Transverse colon (tissue), 4 donors: Measurements from ENCODE around the gene LBR. TPM values are rescaled to one million over a fixed set of nuclear protein-coding genes. Genes with fewer than 3 reads are reported as not detected.

Experiments
- DNase-seq: peaks from one replicate; pipeline ENCODE4 v3.0.0-alpha.2; 2019
- H3K27ac ChIP-seq, 4 donors: fragments of 200-600 bp; sonication (generic); 2 replicates each; pipeline ENCODE4 v1.5.1; 2016 to 2018; ENCODE audit warnings: inconsistent platforms in 4 of 4
- H3K27me3 ChIP-seq: fragments of 200-600 bp; sonication (generic); 2 replicates; pipeline ENCODE4 v1.5.1; 2017; ENCODE audit warnings: inconsistent platforms
- H3K36me3 ChIP-seq, 4 donors: fragments of 200-600 bp; sonication (generic); 2 replicates each; pipeline ENCODE4 v1.5.1; 2017 to 2019; ENCODE audit warnings: inconsistent platforms in 4 of 4
- H3K4me1 ChIP-seq, 4 donors: fragments of 200-600 bp; sonication (generic); 2 replicates each; pipeline ENCODE4 v1.5.1; 2017 to 2020; ENCODE audit warnings: inconsistent platforms in 4 of 4
- H3K4me3 ChIP-seq, 4 donors: fragments of 200-600 bp; sonication (generic); 1 replicate in 1 of 4; 2 replicates in 3 of 4; pipeline versions ENCODE4 v1.5.1 to v1.6.1; 2017 to 2019; ENCODE audit warnings: inconsistent platforms in 4 of 4
- H3K9me3 ChIP-seq, 2 donors: fragments of 200-600 bp; sonication (generic); 2 replicates each; pipeline ENCODE4 v1.5.1; 2017 to 2019; ENCODE audit warnings: inconsistent platforms in 2 of 2
- EP300 ChIP-seq: sonication (generic); formaldehyde crosslinking; IDR thresholded peaks from one replicate; pipeline ENCODE4 v1.6.1; 2017; ENCODE audit warnings: antibody characterized with exemption, low read depth
- POLR2A ChIP-seq: fragments of 450-650 bp; IDR thresholded peaks from one replicate; pipeline ENCODE4 v1.6.1; 2016; ENCODE audit warnings: antibody characterized with exemption, mild to moderate bottlenecking, moderate library complexity
- POLR2AphosphoS5 ChIP-seq, 3 donors: sonication (generic); formaldehyde crosslinking; IDR thresholded peaks; one replicate each; pipeline ENCODE4 v1.6.1; 2016; ENCODE audit warnings: antibody characterized with exemption in 3 of 3
- WGBS, 2 donors: methylation state at CpG; one replicate each; pipeline ENCODE4 v1.1.5; 2018; ENCODE audit warnings: low coverage in 1 of 2; 5-methylcytosine and 5-hydroxymethylcytosine counted together
- in situ Hi-C, 4 donors: fragments of 200-750 bp; cut with MboI; loops; one replicate each; pipeline versions ENCODE4 v1.15.0 to v1.15.1; 2017; ENCODE audit warnings: low sequenced_read_pairs in 3 of 4, low pct_ligation_motif_present in 1 of 4, low pct_unique_long_range_greater_than_20kb in 1 of 4
- intact Hi-C: fragments of 100-400 bp; cut with DNase I; formaldehyde crosslinking; loops from one replicate; pipeline ENCODE4 v1.15.1; 2023; ENCODE audit warnings: low total_unique reads
- total RNA-seq, 4 donors: library from RNA; depleted of rRNA; stranded (reverse); fragments of >200 nt; gene quantifications; one replicate each; pipeline ENCODE4 v1.1.0, GENCODE V29; 2016
- TF ChIP-seq, protein P1 (sequence below), 5 experiments: fragments of 200-600 bp in 3 of 5; fragments of 450-650 bp in 2 of 5; sonication (generic) in 3 of 5; IDR thresholded peaks; 1 replicate in 2 of 5; 2 replicates in 3 of 5; pipeline ENCODE4 v1.5.1; 2016 to 2017; ENCODE audit warnings: antibody characterized with exemption in 5 of 5, inconsistent platforms in 3 of 5, mild to moderate bottlenecking in 2 of 5, moderate library complexity in 1 of 5

LBR gene
- total RNA-seq, 4 donors from 2014 or later = 48.6 to 97.9 (median 75.1) TPM

DNA sequence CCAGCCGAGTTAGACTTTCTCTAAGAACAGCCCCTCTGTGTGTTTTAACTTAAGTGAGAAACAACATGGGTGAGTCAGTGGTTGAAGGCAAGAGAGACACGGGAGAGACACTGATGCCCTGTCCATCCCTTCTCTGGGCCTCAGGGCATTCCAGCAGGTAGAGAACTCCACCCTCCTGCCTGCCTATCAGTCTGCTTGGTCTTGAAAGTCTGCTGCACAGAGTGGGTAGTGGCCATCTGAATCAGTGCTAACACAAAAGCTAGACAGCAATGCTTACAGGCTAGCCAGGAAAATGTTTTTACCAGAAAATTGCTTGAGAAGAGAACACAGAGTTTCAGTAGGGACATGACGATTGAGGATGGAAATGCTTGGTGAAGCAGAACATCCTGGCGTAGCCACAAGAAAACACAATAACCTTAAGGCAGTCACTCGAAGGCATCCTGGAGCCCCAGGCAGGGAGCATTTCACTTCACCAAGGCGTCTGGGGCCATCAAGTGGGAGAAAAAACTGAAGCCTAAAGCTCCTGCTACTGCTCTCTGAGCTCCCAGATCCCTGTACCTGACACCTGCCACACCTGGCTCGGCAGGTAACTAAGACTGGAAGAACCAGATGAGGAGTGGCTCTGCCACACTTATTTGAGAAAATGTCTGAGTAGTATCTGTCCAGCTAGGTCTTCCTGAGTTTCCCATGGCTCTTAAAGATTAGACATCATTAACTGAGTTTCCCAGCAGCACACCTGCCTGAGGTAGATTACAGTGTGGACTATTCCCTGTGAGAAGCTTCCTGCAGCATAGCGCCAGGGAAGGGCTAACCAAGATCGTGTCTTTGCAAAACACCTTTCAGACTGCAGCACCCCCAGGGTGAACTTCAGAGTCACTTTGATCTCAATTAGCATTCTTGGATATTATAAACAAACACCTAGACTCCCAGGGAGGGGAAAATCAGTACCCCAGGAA lies 18.1 kb upstream of the LBR start:
- intact Hi-C loops = no loop called here
- no peaks in the 10 kb centered on the region for H3K27me3 ChIP-seq
- TF ChIP-seq, protein P1, sequence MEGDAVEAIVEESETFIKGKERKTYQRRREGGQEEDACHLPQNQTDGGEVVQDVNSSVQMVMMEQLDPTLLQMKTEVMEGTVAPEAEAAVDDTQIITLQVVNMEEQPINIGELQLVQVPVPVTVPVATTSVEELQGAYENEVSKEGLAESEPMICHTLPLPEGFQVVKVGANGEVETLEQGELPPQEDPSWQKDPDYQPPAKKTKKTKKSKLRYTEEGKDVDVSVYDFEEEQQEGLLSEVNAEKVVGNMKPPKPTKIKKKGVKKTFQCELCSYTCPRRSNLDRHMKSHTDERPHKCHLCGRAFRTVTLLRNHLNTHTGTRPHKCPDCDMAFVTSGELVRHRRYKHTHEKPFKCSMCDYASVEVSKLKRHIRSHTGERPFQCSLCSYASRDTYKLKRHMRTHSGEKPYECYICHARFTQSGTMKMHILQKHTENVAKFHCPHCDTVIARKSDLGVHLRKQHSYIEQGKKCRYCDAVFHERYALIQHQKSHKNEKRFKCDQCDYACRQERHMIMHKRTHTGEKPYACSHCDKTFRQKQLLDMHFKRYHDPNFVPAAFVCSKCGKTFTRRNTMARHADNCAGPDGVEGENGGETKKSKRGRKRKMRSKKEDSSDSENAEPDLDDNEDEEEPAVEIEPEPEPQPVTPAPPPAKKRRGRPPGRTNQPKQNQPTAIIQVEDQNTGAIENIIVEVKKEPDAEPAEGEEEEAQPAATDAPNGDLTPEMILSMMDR (IDR thresholded peaks at IDR 0.05) = no peak
- TF ChIP-seq POLR2A (peak; percentile 29), POLR2AphosphoS5 (IDR thresholded peaks at IDR 0.05) (peak; percentile 22 to 51 (median 46)), EP300 (peak; percentile 82)
- peak; percentile 60 for DNase-seq
- in situ Hi-C loops = no loop called here
- WGBS, 2 donors = 33 to 46% methylated on average over 2 to 9 of the region's 9 CpGs
- no peaks in the 10 kb centered on the region for H3K36me3 ChIP-seq
- H3K4me1 ChIP-seq = peaks cover 43 to 92% (median 83%) of the 10 kb centered on the region in 4 donors
- peak overlapping the region; percentile 89 to 93 (median 92) for H3K27ac ChIP-seq
- H3K9me3 ChIP-seq = no peaks in the 10 kb centered on the region
- no peak overlapping the region for H3K4me3 ChIP-seq

DNA sequence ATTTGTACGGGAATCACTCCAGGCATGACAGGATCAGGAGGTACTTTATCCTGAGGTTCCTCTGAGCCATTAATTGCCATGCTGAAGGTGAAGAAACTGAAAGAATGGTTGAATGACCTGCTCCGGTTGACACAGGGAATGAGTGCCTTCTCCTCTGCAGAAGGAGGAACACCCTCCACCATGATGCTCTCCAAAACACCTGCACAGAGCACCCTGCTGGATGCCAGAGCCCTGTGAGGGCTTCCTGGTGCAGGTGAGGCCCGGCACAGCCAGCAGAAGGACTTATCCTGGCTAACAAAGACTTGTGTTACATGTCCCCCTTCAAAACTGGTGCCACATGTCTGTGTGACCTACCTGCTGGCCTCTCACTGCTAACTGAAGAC lies 14.3 kb upstream of the LBR start:
- intact Hi-C loops = no loop called here
- no peaks in the 10 kb centered on the region for H3K36me3 ChIP-seq
- TF ChIP-seq, protein P1 (IDR thresholded peaks at IDR 0.05) = no peak
- TF ChIP-seq POLR2A (no peak), EP300 (no peak), POLR2AphosphoS5 (IDR thresholded peaks at IDR 0.05) (no peak)
- H3K27me3 ChIP-seq = no peaks in the 10 kb centered on the region
- H3K4me1 ChIP-seq = peaks cover 28 to 89% (median 81%) of the 10 kb centered on the region in 4 donors
- 20 to 49% methylated on average over 1 to 3 of the region's 3 CpGs for WGBS, 2 donors
- H3K4me3 ChIP-seq = no peak overlapping the region
- DNase-seq = no peak
- in situ Hi-C loops = no loop called here
- H3K27ac ChIP-seq = peak overlapping the region; percentile 89 to 93 (median 92)
- H3K9me3 ChIP-seq = no peaks in the 10 kb centered on the region

DNA sequence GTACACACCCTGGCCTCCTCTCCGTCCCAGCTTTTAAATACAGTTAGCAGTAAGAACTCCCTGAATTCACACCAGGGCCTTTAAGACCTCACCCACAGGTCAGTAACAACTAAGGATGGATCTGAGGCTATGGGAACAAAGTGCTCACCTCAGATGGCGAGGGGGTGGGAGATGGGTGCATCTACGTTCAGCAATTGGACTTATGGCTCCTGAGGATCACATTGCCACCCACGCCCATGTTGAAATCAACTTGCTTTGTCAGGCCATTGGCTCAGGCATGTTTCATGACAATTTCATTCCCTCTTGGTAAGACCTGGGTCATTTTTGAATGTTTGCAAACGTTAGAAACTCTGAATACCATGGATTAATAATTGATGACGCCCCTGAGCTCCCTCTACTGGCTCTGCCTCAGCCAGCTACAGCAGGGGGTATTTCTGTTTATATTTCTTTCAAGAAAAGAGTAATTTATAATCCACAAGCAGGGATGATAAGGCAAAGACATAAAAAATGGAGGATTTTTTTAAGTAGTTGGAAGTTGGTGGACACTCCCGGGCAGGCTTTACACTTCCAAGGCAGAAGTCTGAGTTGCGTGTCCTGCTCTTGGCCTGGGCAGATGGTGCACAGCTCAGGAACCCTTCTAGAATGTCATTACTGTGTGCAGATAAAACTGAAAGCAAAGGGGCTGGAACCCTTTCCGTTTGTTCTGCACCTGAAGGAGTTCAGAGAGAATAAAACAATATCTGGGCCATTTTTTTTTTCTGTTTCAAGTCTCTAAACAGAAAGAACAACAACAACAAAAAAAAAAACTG lies 13.7 kb upstream of the LBR start:
- intact Hi-C loops = no loop called here
- H3K4me3 ChIP-seq = no peak overlapping the region
- H3K27ac ChIP-seq = peak overlapping the region; percentile 89 to 93 (median 92)
- TF ChIP-seq EP300 (no peak), POLR2AphosphoS5 (IDR thresholded peaks at IDR 0.05) (peak in 1 of 3 donors; percentile 34)
- TF ChIP-seq, protein P1 (IDR thresholded peaks at IDR 0.05) = peak in 3 of 5 experiments; percentile 17 to 20 (median 18)
- peaks cover 22 to 83% (median 75%) of the 10 kb centered on the region in 4 donors for H3K4me1 ChIP-seq
- no peaks in the 10 kb centered on the region for H3K27me3 ChIP-seq
- in situ Hi-C loops = no loop called here
- H3K36me3 ChIP-seq = no peaks in the 10 kb centered on the region
- peak; percentile 80 for DNase-seq
- 20 to 29% methylated on average over 1 to 9 of the region's 9 CpGs for WGBS, 2 donors
- H3K9me3 ChIP-seq = no peaks in the 10 kb centered on the region
